ENCODE measurements around the gene LRFN3. TPM values are rescaled to one million over a fixed set of nuclear protein-coding genes. Genes with fewer than 3 reads are reported as not detected.

LRFN3 gene
- 2.8 and 3.1 TPM in 2 replicates for total RNA-seq (2014; rRNA removed; shearing (Covaris generic))
- 3.4 and 6.0 TPM in 2 replicates for total RNA-seq (2022)
- Bru-seq, nascent RNA = percentile 34 among the genes with signal in this experiment
- BruChase-seq, experiment 1, labeled RNA remaining after a 6-hour chase = percentile 41 among the genes with signal in this experiment
- BruChase-seq, experiment 2, labeled RNA remaining after a 2-hour chase = percentile 41 among the genes with signal in this experiment
- long read RNA-seq, partial matches to known transcripts = 2 of 5 reads
- long read RNA-seq, other reads (novel, unspliced or antisense) = 0 of 5 reads

DNA sequence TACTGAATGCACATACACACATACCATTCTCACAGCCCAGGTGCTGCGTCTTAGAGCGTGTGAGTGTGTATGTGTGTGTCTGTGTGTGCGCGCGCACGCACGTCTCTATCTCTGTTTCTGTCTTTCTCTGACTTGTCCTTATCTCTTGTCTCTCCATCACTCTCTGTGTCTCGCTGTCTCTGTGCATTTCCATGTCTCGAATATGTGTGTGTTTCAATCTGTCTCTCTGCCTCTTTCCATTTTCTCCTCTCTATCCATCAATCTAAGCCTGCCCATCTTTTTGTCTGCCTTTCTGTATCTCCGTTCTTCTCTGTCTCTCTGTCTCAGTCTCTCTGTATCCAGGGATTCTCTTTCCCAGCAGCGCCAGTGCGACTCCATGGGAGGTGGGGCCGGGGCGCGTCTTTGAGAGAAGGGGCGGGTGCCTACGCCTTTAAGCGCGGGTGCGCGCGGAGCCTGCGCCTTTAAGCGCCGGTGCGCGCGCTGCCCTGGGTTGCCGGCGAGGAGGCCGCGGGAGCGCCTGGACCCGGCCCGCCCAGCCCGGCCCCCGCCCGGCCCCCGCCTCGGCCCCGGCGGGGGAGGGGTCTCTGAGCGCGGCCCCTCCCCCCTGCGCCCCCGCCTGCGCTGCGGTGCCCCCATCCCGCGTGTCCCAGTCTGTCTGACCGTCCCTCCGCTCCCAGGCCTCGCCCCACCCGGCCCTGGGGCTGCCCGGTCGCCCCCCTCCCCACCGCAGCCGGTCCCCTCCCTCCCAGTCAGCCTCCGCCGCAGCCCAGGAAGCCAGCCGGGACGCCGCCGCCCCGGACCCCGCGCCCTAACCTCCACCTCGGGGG lies at the start of gene LRFN3:
Gene LRFN3, plus strand, starts transcription at position 464 of the 827 bp plus-strand sequence. CDS start 3,052 bp downstream, outside the sequence.
- Histone ChIP-seq H2AFZ (ENCODE audit: low read length) (peak within 1 kb of the TSS; percentile 59), H3K27ac (ENCODE audit: low read depth, low read length, poor library complexity, severe bottlenecking) (no peak within 1 kb of the TSS), H3K4me3 (ENCODE audit: low read depth, low read length, poor library complexity, severe bottlenecking) (peak within 1 kb of the TSS; percentile 80), H3K4me2 (ENCODE audit: low read length) (peak within 1 kb of the TSS; percentile 82), H3K36me3 (ENCODE audit: insufficient read depth, low read length) (no peaks in the 10 kb centered on the region), H3K79me2 (ENCODE audit: insufficient read depth, low read depth, low read length) (no peaks in the 10 kb centered on the region), H3K4me1 (ENCODE audit: insufficient read depth, low read length, poor library complexity, severe bottlenecking) (peaks cover 6% of the 10 kb centered on the region), H4K20me1 (ENCODE audit: insufficient read depth, low read length) (no peaks in the 10 kb centered on the region), H3K9me3 (ENCODE audit: low read length) (no peaks in the 10 kb centered on the region), H3K9me2 (ENCODE audit: insufficient read depth, low read length) (no peaks in the 10 kb centered on the region)
- TF ChIP-seq EZH2phosphoT487 (IDR thresholded peaks at IDR 0.05; ENCODE audit: borderline replicate concordance, low read depth, low read length) = no peak
- TF ChIP-seq CTCF (conservative IDR thresholded peaks at IDR 0.05; ENCODE audit: low read length) = no peak
- intact Hi-C loops (cut with micrococcal nuclease; ENCODE audit: unreplicated experiment) = no loop called here
- CTCF ChIA-PET (ENCODE audit: unreplicated experiment) = no interaction called here
- DNase-seq (ENCODE audit: low spot score) = peak; percentile 68
- BruUV-seq (replicated peaks) = no TSS peak
- POLR2A ChIA-PET = no interaction called here

DNA sequence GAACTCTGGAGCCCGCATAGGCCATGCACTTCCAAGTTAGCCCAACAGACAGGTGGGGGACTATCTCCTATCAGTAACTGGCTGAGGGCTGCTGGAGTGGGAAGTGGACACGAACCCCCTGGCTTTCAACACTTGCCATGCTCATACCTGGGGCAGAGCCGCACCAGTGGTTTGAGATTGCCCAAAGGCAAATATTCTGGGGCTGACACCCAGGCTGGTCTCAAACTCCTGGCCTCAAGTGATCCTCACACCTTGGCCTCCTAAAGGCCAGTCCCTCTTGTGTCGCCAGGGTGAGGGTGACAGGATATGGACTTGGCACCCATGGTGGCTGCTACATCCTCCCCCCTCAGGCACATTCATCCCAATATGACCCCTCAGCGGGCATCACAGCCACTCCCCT lies 49.0 kb upstream of the LRFN3 start:
- intact Hi-C loops (cut with micrococcal nuclease; ENCODE audit: unreplicated experiment) = no loop called here
- H3K79me2 ChIP-seq (ENCODE audit: insufficient read depth, low read depth, low read length) = no peaks in the 10 kb centered on the region
- no peak overlapping the region for H3K27ac ChIP-seq (ENCODE audit: low read depth, low read length, poor library complexity, severe bottlenecking)
- H3K9me2 ChIP-seq (ENCODE audit: insufficient read depth, low read length) = no peaks in the 10 kb centered on the region
- ChIA-PET CTCF (ENCODE audit: unreplicated experiment) (no interaction called here), POLR2A (no interaction called here)
- no peak overlapping the region for H3K4me2 ChIP-seq (ENCODE audit: low read length)
- H3K9me3 ChIP-seq (ENCODE audit: low read length) = no peaks in the 10 kb centered on the region
- H3K36me3 ChIP-seq (ENCODE audit: insufficient read depth, low read length) = peaks cover 57% of the 10 kb centered on the region
- no TSS peak for BruUV-seq (replicated peaks)
- no peak overlapping the region for H3K4me3 ChIP-seq (ENCODE audit: low read depth, low read length, poor library complexity, severe bottlenecking)
- no peak for TF ChIP-seq CTCF (conservative IDR thresholded peaks at IDR 0.05; ENCODE audit: low read length)
- no peak for TF ChIP-seq EZH2phosphoT487 (IDR thresholded peaks at IDR 0.05; ENCODE audit: borderline replicate concordance, low read depth, low read length)
- DNase-seq (ENCODE audit: low spot score) = no peak
- peaks cover 6% of the 10 kb centered on the region for H3K4me1 ChIP-seq (ENCODE audit: insufficient read depth, low read length, poor library complexity, severe bottlenecking)
- no peaks in the 10 kb centered on the region; the same call in 1 of the 2 replicates for H4K20me1 ChIP-seq (ENCODE audit: insufficient read depth, low read length)
- no peak overlapping the region for H2AFZ ChIP-seq (ENCODE audit: low read length)

All from OCI-LY7 (cell line).